HG03045 (cell line): ENCODE measurements around the gene PRKG1.

Experiments used
- ATAC-seq: cut with Tn5 transposase; IDR thresholded peaks from one replicate; pipeline ENCODE4 v1.9.1; 2021; ENCODE audit warnings: mild to moderate bottlenecking, moderate library complexity; ENCODE audit not compliant: unreplicated experiment

The PRKG1 gene

DNA sequence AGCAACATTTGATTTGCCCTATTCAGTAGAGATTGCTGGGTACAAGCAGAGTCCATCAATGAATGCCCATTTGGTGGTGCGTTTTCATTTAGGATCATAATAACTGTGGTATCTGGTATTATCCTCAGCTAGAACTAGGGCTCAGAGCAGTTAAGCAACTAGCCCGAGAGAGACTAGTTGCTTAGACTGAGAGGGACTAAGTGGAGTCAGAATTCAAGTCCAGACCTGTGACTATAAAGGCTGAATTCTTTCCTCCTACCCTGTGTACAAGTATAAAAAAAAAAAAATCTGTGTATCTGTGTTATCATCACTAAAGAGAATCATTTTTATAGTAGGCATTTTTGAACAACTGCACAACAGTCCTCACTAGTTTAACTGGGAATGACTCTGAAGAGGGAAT, 1194.5 kb downstream of the PRKG1 start:
- ATAC-seq = no peak

DNA sequence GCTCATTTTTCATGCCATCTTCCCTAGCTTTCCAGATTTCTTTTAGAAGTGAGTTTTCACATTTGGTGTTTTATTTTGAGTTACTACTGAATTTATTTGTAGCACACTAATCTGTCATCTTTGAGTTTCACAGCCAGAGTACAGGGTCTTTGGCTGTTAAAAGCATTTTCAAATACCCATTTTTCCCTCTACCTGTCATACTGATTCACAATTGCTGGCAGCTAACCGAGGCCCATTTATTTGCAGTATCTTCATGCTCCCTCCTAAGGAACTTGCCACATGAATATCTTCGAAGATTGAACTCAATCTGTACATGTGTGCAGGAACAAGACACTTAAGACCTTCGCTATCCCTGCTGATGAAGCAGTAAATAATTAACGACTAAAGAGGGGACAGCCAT, 1194.9 kb downstream of the PRKG1 start:
- no peak for ATAC-seq

DNA sequence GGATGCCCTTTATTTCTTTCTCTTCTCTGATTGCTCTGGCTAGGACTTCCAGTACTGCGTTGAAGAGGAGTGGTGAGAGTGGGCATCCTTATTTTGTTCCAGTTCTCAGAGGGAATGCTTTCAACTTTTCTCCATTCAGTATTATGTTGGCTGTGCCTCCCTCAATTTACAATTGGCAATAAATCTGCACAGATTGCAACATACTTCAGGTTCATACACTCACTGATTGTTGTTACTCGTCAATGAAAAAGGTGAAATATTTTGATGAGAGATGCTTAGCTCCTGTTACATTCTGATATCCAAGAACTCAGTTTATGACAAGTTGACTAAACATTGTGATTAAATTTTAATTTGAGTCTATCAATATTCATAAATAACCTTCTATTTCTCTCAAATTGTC, 1201.9 kb downstream of the PRKG1 start:
- no peak for ATAC-seq

DNA sequence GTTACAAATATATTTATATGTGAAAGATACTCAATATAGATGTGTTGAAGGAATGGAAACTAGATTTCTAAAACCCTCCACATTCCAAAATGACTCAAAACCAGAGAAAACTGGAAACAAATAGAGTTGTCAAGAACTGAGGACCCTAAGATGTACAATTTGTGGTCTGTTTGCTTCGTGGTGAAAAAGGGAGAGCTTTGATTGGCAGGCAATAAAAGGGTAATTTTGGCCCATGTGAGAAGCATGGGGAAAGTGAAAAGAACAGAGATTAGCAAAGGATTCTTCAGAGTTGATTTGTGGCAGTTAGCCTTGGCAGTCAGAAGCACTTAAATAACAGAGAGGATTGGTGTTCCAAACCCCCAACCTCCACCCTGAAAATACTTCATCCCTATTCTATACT, 1202.7 kb downstream of the PRKG1 start:
- ATAC-seq = no peak

DNA sequence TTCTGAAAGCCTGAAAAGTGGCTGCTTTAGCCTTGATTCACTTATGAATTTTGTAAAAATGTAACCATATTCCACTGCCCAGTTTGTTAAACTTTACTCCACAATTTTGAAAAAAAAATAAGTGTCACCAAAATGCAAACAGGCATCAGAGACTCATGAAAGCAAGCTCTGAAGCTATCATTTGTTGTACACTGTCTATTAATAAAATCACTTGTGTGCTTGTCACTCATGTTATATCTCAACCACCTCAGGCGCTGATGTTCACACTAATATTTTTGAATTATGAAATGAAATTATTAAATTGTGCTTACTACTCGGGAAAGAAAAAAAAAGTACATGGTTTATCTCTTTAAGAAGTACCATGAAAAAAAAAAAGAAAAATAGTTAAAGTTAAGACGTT, 1205.3 kb downstream of the PRKG1 start:
- ATAC-seq = no peak

DNA sequence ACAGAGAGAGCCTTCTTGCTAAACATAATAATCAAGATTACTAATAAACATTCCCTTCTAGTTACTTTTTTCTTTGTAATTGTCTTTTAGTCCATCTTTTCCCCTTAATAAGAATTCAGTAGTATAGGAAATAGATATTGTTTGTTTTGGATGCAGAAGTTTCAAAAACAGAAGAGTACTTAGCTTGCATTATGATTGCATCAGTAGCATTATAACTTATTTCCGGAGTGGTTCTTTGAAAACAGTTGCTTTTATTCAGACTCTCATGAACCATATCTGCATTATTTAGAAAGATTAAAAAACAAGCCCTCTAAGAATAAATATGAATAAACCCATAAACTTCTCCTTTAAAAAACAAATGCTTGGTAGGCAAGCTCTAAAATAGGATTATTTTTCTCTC, 1205.8 kb downstream of the PRKG1 start:
- no peak for ATAC-seq

DNA sequence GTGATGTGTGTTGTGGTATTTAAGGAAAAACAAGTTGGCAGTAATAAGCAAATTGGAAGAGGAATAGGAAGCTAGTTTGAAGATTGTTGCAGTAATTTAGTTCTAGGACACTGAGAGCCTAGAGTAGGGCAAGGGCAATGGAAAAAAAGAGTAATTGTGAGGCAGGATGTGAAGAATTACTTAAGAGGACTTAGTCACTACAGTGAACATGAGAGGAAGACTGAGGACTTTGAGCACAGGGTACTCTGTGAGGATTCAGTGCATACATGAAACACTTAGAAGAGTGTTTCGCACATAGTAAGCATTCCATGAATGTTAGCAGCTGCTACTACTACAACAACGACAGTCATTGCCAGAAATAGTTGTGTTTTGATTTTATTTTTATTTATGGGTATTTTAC, 1208.9 kb downstream of the PRKG1 start:
- ATAC-seq = no peak

DNA sequence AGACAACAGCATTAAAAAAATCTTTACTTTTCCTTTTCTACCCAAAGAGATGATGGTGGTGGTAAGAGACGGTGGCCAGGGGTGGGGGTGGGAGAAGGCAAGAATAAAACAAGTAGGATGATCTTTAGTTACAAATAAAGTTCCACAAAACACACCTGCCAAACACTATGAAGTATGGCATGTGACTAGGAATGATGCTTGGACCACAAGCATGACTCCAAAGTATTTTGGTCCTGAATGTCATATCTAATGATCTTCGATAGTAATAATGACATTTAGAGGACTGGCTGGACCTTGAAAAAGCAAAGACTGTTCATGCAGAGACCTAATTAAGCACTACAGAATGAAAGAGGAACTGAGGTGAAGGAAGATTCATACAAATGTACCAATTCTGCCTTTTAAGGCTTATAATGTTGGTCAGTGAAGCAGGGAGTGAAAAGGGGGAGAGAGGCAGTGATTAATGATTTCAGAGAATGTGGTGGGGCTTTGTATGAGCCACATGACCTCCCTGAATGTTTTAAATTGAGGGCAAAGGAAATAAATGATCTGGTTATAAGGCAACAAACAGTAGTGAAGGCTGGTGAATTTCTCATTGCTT, 1210.2 kb downstream of the PRKG1 start:
- ATAC-seq = no peak

DNA sequence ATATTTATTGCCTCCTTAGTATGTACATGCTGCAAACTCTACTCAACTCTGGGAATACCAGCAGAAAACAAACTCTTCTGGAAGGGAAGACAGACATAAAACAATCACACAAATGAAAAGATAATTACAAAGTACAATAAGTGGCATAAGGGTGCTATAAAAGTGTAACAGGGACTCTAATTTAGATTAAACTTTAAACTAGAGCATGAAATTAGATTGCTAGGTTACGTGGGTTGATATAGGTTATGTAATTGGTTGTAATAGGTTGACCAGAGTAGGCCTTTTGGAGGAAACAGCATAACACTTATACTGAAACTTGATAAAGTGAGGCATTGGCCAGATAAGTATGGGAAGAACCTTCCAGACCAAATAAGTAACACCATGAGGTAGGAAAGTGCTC, 1213.6 kb downstream of the PRKG1 start:
- ATAC-seq = no peak

DNA sequence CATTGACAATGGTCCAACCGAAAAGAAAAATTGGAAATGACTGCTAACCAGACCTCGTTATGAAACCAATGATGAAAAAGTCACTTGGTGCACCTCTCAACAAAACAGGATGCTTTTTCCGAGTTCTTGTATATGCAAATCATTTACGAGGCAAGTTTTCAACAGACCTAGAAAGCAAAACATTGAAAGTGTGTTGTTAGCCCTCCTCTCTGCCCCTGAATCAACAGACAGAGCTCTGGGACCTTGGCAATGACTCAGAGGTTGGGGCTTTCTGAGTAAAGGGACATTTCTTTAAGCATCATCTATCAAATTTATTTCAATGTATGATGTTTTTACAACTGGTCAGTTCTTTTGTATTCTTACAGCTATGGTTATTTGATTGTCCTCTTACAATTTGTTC, 1223.5 kb downstream of the PRKG1 start:
- no peak for ATAC-seq

DNA sequence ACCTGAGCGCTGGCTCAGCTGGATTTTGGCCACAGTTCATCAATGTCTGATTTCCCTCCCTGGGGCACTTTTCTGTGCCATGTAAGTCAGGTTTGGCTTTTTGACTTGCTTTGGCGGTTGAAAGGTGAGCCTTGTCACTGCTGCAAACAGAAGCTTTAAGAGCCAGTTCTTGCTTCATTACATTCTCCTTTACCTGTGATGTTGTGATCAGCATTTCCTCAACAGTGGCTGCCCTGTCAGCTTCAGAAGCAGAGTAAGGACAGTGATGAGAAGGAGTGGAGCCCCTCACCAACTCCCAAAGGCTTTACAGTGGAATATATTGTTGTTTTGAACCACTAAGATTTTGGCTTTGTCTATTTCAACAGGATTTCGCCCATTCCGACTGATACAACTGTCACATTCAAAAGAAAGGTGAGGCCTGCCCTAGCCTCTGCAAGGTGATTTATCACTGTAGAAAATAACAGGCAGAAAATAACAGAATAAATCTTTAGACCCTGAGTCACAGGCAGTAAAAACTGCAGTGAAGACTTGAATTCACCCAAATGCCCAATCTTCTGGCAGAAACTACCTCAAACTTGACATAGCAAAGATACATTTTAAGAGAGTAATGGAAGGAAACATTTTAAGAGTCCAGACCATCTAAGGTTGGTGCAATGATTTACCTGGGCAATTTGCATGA, 1226.5 kb downstream of the PRKG1 start:
- ATAC-seq = no peak

DNA sequence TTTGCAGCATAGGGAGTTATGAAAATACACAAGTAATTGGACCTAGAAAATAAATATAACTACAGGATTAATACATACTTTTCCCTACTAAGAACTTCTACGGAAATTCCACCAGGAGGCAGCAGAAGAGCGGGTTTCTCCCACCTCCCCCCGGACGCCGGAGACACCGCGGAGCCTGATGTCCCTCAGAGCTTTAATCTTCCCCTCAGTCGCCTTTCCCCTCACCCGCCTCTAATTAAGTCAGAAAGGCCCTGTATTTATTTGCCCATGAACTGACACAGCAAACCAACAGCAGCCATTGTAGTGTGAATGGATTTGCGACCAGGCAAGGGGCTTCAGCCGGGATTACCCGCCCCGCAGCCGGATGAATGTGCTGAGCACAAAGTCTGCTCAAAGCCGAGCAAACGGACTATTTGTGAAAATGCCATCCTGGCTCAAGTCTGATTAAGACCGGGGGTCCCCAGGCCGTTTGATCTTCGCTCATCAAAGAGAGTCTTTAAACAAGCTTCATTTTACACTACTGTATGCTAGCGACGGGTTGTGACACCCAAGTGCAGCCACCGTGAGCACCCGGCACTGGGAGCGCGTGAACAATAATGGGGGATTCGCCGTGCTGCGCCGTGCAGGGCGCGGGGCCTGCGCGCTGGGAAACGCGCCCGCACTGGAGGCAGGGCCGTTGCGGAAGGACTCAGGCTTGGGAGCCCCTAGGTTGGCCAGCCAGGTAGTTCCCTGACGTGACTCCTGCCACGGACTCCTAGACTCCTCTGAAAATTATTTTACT, 1234.2 kb downstream of the PRKG1 start:
- peak; percentile 68 for ATAC-seq

DNA sequence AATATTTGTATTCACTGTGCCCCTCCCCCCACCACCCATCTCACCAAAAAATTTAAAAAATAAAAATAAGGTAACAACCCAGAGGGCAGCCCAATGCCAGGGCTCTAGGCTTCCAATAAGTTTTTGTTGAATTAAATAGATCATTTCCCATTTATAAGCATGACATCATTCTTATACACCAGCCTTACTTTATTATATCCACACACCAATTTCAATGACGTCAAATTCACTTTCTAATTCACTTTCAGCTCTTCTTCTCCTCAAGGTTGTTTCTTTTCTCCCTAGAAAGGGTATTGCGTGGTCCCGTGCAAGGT, 1238.6 kb downstream of the PRKG1 start:
- ATAC-seq = no peak

DNA sequence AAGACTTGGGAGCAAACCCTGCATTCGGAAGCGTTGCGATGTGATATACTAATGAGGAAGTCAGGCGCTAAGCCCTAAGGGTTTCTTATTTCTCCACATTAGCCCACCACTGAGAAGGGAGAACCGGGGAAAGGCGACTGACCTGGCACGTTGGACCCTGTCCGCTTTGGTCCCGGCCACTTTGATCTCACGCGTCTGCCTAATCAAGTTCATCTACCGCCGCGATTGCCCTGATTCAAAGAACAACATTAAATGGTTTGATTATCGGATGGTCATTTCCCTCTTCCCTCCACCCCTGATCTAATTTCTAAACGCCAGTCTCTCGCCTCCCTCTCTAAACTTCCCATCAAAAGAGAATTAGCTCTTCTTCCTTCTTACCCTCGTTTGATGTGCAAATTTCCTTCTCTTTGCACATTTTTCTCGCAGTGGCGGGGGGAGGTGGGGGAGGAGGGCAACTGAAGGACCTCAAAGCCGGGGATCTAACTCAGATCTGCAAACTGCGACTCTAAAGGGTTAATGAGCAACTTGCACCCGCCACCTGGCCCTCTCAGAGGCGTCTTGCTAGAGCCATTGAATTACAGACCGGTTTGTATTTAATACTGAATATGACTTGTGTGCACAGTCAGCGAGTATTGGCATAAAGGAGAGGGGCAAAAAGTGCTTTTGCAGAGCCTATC, 1239.1 kb downstream of the PRKG1 start:
- no peak for ATAC-seq

DNA sequence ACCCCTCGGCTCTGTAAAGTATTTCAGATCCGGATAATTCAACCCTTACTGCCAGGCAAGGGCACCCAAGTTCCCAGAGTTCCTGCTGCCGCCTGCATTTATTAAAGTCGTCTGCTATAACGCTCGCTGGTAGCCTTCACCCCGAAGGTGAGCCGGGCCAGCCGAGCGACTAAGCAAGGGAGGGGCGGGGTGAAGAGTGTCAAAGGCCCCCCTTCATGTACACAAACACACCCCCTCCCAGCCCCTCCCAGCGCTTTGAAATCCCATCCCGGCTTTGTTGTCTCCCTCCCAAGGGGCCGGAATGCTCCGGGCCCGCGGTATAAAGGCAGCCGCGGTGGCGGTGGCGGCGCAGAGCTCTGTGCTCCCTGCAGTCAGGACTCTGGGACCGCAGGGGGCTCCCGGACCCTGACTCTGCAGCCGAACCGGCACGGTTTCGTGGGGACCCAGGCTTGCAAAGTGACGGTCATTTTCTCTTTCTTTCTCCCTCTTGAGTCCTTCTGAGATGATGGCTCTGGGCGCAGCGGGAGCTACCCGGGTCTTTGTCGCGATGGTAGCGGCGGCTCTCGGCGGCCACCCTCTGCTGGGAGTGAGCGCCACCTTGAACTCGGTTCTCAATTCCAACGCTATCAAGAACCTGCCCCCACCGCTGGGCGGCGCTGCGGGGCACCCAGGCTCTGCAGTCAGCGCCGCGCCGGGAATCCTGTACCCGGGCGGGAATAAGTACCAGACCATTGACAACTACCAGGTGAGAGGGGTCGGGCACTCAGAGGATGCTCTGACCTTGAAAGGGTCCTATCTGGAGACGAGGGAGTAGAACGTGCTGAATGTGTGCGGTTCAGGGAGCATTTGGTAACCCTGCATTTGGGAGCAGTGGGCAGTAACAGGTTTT, 1239.9 kb downstream of the PRKG1 start, which contains the start of gene DKK1:
Gene DKK1 (plus strand): TSS at position 349 of the 889 bp plus-strand sequence. CDS start 154 bp downstream, at position 503.
- ATAC-seq = no peak

DNA sequence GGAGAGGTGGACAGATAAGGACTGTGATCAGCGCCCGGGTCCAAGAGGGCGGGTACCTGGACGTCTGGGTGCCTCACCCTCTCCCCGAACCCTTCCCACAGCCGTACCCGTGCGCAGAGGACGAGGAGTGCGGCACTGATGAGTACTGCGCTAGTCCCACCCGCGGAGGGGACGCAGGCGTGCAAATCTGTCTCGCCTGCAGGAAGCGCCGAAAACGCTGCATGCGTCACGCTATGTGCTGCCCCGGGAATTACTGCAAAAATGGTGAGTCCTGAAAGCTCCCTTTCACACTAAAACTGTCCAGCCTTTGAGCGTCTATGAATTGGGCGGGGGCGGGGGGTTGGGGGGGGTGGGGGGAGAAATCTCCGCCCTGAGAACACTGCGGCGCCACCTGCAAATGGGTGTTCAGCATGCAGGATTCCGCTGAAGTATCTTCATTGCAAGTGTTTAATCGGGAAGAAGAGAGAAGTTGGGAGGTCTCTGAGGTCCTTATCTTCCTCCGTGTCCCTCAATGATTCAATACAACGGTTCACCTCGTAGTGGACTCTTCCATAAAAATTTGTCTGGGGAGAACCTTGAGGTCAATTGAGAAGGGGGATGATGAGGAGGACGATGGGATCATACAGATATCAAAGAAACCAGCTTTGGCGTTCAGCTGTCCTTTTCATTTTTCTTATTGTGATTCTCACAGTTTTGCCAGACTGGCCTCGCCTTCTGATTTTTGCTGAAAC, 1240.7 kb downstream of the PRKG1 start:
- ATAC-seq = no peak

DNA sequence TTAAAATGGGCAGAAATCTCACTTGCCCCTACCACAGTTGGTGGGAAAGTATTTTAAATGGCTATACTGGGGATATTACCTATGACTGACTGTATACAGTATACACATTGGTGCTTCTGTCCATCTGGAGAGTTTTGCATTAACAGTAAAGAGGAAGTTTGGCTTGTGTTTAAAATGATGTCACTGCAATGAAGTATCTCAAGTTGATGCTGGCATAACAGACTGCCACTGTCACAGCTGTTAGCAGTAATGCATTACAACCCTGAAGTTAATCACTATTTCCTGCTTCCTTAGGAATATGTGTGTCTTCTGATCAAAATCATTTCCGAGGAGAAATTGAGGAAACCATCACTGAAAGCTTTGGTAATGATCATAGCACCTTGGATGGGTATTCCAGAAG, 1241.7 kb downstream of the PRKG1 start:
- no peak for ATAC-seq

DNA sequence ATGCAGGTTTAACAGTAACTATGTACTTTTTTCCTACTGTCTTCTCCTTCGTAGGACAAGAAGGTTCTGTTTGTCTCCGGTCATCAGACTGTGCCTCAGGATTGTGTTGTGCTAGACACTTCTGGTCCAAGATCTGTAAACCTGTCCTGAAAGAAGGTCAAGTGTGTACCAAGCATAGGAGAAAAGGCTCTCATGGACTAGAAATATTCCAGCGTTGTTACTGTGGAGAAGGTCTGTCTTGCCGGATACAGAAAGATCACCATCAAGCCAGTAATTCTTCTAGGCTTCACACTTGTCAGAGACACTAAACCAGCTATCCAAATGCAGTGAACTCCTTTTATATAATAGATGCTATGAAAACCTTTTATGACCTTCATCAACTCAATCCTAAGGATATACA, 1242.2 kb downstream of the PRKG1 start:
- ATAC-seq = no peak

DNA sequence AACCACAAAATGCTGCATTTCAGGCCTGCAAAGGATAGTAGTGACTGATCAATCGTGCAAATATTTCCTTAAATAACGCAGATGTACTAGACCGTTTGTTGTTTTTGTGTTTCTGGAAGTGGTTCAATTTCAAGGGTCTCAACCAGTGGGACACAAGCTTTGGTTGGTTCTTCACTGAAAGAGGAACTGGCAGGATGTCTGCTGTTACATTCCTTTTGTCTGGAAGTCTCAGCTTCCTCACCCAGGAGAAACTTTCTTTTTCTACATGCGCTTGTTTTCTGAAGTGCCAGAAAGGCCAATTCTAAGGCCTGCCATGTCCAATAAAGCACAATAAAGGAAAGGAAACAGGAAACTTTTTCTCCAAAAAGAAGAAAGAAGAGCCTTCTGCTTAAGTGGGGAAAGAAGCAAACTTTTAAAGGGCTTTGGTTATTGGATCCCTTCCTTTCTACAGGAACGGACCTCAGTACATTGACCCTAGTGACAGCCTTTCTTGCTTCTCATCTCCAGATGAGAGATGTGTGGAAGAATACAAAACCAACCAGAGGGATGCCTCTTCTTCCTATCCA, 1243.9 kb downstream of the PRKG1 start:
- ATAC-seq = no peak
